ENCODE results near the gene MRPL46.
"Not testable (repeated sequence)": the region's sequence is repeated elsewhere in the genome, so short reads cannot be mapped to it uniquely, and the experiment has no call there.

Gene MRPL46

DNA sequence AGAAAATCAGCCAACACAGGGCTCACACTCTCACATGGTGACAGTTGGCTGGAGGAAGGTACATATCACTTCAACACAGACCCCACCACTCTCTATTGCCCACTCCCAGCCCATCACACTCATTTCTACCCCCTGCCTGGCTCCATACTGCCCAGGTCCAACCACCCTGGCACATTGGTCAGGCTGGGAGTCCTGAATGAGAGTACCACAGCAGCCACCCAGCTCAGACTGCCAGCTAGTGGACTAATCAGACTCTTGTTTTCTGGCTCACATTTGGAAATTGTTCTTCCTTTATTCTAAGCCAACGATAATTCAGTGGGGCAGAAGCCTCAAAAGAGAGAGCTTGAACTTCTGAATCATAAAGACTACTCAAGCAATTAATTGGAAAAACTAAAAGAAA, 20.0 kb downstream of the MRPL46 start:
- DNase-seq (ENCODE audit: low read depth, low spot score) = no peak

DNA sequence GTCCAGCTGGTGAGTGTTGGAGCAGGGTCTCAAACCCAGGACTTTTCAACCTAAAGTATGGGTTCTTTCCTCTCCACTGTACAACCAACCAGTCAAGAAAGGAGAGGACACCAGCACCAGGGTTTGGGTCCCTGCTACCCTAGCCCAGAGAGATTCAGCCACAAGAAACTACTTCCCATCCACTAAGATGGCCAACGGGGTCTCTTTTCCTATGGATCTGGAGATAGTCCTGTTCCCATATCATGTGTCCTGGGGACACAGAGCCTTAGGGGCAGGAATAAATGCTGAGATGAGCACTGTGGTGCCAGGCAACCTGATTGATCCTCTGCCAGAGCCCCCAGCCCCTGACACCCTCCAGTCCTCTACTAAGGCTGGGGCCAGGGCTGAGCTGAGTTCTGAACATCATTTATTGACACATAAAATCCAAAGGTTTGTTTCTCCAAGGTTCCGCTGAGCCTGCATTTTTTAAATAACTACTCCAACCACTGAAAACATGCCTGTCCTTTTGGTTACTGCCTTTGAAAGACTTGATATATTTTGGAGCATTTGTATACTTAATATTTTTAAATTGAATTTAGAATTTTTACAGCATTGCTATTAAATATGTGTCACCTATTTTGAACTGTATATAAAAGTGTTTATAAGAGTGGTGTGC, 26.0 kb downstream of the MRPL46 start:
- DNase-seq (ENCODE audit: low read depth, low spot score) = no peak

DNA sequence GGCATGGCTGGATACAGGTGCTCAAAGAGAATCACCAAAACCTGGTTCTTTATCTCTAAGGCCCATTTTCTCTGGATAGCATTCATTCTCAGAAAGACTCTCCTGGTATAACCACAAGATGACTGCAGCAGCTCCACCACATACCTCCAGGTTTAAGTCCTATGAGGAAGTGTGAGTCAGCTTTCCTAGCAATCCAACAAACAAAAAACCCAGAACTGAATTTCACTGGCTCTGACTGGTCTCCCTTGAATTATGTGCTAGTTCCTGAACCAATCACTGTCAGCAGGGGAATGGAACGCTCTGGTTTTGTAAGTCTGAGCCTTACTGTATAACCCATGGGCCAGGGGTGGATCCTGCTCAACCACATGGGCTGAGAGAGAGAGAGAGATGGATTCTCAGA, 27.2 kb downstream of the MRPL46 start:
- no peak for DNase-seq (ENCODE audit: low read depth, low spot score)

DNA sequence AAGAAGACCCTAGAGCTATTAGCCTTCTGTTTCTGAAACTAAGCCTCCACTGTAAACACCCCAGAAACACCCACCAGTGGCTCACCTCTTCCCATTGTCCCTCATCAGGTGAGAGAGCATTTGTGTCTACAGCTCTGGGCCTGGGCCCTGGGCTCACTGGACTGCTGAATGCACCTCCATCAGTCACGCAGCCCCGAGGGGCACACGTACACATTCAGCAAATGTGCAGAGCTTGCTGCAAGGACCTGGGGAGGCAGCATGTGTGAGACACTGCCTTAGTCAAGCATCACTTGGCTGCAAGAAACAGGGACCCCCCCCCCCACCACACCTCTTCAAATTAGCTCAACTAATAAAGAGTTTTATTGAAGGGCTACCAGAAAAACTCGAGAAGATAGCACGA, 29.0 kb downstream of the MRPL46 start:
- DNase-seq (ENCODE audit: low read depth, low spot score) = no peak

DNA sequence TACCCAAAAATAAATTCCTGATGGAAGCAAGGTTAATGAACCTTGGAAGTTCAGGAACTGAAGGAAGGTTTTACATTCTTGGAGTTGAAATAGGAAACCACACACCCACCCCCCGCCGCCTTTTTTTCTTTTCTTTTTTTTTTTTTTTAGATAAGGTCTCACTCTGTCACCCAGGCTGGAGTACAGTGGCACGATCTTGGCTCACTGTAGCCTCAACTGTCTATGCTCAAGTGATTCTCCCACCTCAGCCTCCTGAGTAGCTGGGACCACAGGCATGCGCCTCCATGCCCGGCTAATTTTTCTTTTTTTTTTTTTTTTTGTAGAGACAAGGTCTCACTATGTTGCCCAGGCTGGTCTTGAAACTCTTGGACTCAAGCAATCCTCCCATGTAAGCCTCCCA, 33.1 kb downstream of the MRPL46 start:
- not testable (repeated sequence) for DNase-seq (ENCODE audit: low read depth, low spot score)

DNA sequence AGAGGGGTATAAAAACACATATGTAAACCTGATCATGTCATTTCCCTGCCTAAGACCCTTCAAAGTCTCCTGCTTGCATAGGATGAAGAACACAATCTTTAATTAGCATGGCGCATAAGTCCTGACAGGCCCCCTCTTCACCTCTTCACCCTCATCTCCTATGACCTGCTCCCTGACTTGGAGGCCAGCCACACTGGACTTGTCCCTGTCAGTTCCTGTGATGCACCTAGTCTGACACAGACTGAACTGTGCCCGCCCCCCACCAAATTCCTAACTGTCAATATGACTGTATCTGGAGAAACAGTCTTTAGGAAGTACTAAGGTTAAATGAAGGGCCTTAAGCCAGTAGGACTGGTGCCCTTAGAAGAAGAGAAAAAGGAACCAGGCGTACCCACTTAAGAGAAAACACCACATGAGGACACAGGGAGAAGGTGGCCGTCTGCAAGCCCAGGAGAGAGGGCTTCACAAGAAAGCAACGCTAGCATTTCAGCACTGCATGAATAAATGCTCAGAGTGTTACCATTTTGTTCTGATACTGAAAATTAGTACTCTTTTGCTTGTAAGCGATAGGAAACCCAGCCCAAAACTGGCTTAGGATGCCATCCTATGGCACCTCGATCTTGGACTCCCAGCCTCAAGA, 34.0 kb downstream of the MRPL46 start:
- DNase-seq (ENCODE audit: low read depth, low spot score) = no peak

DNA sequence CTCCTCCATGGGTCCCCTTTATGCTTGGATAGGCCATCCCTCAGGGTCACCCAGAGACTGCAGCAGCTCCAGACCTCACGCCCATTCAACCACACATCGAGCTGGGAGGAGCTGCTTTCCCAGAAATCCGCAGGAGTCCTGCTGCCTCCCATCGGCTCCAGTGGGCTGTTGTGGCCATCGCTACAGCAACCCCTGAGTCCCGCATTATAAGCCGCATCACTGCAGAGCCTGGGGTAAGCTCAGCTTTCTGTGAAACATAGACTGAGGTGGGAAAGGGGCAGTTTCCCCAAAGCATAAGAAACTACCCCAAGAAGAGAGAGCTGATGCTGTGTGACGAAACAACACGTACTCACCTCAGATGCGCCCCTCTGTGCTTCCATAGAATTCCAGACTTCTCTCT, 35.7 kb downstream of the MRPL46 start:
- DNase-seq (ENCODE audit: low read depth, low spot score) = peak; percentile 29

DNA sequence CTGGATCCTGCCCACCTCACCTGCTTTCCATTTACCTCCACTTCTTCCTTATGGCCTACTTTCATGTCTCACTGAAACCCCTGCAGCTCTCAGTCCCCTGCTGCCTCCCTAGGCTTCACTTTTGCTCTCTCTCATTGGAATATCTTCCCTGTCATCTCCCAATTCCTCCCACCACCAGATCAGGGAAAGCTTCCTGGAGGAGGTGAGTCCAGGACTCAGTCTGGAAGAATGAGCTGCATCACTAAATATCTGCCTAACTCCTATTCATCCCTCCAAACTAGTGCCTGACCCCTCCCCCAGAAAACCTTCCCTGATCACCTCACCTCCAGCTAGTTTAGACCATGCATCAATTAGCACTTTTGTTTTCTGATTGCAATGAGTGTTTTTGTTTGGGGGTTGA, 37.1 kb downstream of the MRPL46 start:
- DNase-seq (ENCODE audit: low read depth, low spot score) = no peak

DNA sequence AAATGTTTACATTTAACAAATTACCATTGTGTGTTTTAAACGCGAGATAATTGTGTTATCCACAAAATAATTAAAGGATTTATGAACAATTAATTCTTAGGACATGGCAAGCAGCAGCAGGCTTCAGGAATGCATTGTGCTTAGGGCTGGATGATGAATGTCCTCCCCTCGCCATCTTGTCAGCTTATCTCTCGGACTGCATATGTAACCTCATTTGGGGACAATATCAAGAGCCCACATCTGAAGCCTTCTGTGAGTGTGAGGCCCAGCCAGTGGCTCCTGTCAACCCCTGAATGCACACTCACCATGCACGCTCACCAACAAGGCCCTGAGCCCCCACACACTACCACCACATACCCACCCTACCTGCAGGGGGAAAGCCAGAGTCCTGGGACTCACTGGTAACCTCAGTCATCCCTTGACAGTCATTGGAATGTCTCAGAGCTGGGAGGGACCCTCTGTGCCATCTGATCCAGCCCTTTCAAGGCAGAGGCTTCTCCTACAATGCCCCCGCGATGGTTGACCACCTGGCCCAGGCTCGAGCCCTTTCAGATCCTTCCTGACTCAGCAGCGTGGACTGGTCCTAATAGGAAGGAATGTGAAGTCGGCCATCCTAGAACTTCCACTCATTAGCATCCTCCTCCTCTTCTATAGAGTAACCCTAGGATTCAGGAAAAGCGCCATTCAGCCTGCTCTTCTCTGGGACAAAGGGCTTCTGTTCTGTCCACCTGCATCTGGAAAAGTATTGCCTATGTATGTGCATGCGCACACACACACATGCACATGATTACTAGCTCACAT, 38.2 kb downstream of the MRPL46 start:
- no peak for DNase-seq (ENCODE audit: low read depth, low spot score)

DNA sequence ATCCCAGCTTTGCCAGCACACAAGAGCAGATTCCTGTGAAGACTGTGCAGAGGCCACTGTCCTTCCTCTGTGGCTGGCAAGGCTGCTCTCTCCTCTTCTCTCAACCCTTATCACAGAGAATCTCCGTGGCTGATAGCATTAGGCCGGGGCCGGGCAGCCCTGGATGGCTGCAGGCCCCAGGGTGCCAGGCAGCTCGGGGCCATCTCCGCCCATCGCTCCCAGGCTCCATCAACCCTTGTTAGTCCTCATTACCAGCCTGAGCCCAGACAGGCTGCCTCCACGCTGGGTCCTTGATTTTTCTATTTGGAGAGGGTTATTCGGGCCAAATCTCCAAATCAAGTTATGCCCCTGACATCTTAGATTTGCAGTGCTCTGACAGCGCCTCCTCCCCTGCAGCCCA, 39.1 kb downstream of the MRPL46 start:
- DNase-seq (ENCODE audit: low read depth, low spot score) = peak; percentile 24

DNA sequence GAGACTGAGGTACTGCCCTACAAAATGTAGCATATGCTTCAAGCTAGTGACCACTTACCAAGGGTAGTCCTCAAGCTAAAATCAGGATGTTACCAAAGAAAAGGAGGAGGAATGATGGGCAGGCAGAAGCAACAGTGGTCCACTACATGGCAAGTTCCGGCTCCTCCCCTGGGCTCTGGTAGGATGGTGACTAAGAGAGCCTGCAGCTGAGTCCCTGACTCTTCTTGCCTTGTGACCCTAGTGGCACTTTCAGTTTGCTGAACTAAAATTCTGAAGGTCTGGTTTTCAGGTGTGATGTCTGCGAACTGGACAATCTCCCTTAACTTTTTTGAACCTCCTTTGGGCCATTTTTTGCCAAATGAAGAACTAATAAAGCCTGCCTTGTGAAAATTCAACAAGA, 40.9 kb downstream of the MRPL46 start:
- no peak for DNase-seq (ENCODE audit: low read depth, low spot score)

DNA sequence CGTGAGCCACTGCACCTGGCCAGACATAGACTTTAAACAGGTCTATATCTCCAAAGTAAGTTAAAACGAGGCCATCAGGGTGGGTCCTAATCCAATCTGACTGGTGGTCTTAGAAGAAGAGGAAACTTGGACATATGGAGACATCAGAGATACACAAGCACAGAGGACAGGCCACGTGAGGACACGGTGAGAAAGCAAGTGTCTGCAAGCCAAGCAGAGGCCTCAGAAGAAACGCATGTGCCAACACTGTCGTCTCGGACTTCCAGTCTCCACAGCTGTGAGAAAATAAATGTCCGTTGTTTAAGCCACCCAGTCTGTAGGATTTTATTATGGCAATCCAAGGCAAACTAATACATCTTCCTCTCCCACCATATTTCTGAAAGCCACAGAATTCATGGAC, 43.9 kb downstream of the MRPL46 start:
- DNase-seq (ENCODE audit: low read depth, low spot score) = no peak

DNA sequence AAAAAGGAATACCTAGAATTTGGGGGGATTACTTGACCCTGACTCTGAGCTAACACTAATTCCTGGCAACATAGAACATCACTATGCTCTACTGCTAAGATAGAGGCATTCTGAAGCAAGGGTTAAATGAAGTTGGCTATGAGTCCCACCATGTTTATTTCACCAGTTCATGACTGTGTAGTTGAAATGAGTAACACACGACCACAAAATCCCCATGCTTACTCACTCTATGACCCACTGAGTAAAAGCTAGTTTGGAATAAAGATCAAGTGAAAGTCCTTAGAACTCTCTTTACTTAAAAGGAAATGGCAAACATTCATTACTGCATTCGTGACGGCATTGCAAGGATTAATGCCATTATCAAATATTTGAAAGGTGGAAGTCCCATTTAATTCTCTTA, 47.4 kb downstream of the MRPL46 start:
- DNase-seq (ENCODE audit: low read depth, low spot score) = no peak
